ENCODE measurements around the gene LARGE1.
A peak's percentile ranks its signal among the peaks of the same experiment; 100 is the strongest.

The LARGE1 gene

GRCh38 chr22:33337524-33337923, 582.8 kb downstream of the LARGE1 start:
- no peak for DNase-seq

GRCh38 chr22:33335611-33336279, 584.5 kb downstream of the LARGE1 start:
- no peak for DNase-seq

- DNase-seq = no peak
Observed at GRCh38 chr22:33332538-33332937, 587.7 kb downstream of the LARGE1 start.

GRCh38 chr22:33331017-33331416, 589.3 kb downstream of the LARGE1 start:
- no peak for DNase-seq

- DNase-seq = no peak
Observed at GRCh38 chr22:33330534-33330933, 589.7 kb downstream of the LARGE1 start.

- DNase-seq = no peak
Observed at GRCh38 chr22:33329398-33329797, 590.9 kb downstream of the LARGE1 start.

- DNase-seq = no peak
Observed at GRCh38 chr22:33328789-33329296, 591.4 kb downstream of the LARGE1 start.

- no peak for DNase-seq
Observed at GRCh38 chr22:33327348-33327860, 592.9 kb downstream of the LARGE1 start.

- no peak for DNase-seq
Observed at GRCh38 chr22:33326540-33327295, 593.6 kb downstream of the LARGE1 start.

- DNase-seq = no peak
Observed at GRCh38 chr22:33325232-33326004, 594.9 kb downstream of the LARGE1 start.

GRCh38 chr22:33324228-33324627, 596.0 kb downstream of the LARGE1 start:
- no peak for DNase-seq

GRCh38 chr22:33321466-33321865, 598.8 kb downstream of the LARGE1 start:
- DNase-seq = no peak

GRCh38 chr22:33315954-33316353, 604.3 kb downstream of the LARGE1 start:
- DNase-seq = no peak

GRCh38 chr22:33315117-33315516, 605.2 kb downstream of the LARGE1 start:
- DNase-seq = no peak

GRCh38 chr22:33314316-33314715, 606.0 kb downstream of the LARGE1 start:
- no peak for DNase-seq

GRCh38 chr22:33303099-33303498, 617.2 kb downstream of the LARGE1 start:
- DNase-seq = no peak

GRCh38 chr22:33302549-33302948, 617.7 kb downstream of the LARGE1 start:
- no peak for DNase-seq

GRCh38 chr22:33302049-33302545, 618.2 kb downstream of the LARGE1 start:
- peak; percentile 5 for DNase-seq

GRCh38 chr22:33300165-33300564, 620.1 kb downstream of the LARGE1 start:
- DNase-seq = no peak

GRCh38 chr22:33299245-33299956, 620.9 kb downstream of the LARGE1 start:
- no peak for DNase-seq

- no peak for DNase-seq
Observed at GRCh38 chr22:33296941-33297340, 623.3 kb downstream of the LARGE1 start.

GRCh38 chr22:33288078-33288477, 632.2 kb downstream of the LARGE1 start:
- DNase-seq = no peak

- no peak for DNase-seq
Observed at GRCh38 chr22:33275073-33275443, 645.2 kb downstream of the LARGE1 start.

Data from NCI-H446 treated with DMSO at 0.1 percent for 48 hours (cell line).